NCI-H345 (cell line): Measurements from ENCODE around the gene BNIP5.
"Not testable (repeated sequence)": the region's sequence is repeated elsewhere in the genome, so short reads cannot be mapped to it uniquely, and the experiment has no call there.

Source experiments
- DNase-seq: peaks from one replicate; lab custom pipeline; 2025; lab: John Stamatoyannopoulos, UW

The BNIP5 gene

DNA sequence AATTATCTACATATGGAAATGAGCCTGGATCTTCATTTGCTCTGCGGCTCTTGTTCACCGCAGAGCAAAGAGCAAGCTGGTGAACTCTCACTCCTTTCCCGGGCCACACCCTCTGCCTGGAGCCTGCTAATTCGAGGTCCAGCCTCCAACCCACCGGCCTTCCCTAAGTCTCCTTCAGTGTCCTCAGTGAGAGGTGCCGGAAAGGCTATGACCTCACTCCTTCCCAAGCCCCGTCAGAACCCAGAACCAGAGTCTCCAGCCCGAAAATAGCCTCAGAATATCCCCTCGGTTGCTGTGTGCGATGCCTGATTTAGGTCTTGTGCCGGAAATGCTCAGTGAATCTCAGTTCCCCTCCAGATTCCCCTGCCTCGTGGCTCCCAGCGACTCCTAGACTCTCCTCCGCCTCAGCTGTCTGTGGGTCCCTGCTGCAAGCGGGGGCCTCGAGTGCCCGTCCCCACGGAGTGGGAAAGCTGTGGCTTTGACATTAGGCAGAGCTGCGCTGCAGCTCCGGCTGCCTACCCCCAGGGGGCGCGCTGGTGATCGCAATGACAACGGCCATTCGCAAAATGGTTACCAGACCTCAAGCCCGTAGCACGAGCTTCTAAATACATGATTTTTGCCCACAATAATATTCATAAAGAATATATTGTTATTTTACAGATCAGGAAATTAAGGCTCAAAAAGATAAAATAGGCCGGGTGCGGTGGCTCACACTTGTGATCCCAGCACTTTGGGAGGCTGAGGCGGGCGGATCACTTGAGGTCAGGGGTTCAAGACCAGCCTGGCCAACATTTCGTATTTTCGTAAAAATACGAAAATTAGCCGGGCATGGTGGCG lies 4.1 kb upstream of the BNIP5 start:
- peak; percentile 35 for DNase-seq

DNA sequence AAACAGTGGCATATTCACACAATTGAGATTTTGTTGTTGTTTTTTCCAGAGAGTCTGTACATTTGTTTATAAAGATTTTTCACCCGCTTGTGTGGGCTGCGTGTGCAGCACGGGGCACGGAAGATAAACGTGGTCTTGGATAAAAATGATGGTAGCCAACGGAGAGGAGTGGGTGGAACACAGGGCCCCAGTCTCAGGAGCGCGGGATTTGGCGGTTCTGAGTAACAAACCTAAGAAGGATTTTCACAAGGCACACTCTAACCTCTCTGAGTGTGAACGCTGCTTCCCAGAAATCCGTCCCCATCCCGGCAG lies 3.6 kb upstream of the BNIP5 start:
- no peak for DNase-seq

DNA sequence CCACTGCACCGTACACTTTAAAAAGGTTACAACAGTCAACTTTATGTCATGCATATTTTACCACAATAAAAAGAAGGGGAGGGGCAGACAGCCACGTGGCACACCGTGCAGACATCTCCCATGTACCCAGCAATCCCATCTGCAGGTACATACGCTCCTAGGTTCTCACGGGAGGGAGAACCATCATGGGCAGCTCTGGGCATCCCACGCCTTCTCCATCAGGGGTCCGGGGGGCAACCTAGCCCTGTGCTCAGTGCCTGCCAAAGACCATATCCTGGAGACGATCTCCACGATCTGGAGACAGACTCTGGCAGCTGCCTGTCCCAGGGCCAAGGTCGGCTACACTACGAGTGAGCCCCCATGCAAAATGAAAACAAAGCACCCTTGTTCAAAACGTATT lies 2.5 kb upstream of the BNIP5 start:
- DNase-seq: no peak

- not testable (repeated sequence) for DNase-seq
Observed at GRCh38 chr6:36338223-36338622, 1.5 kb upstream of the BNIP5 start.

GRCh38 chr6:36337814-36338213 lies 1.1 kb upstream of the BNIP5 start:
- peak; percentile 11 for DNase-seq

DNA sequence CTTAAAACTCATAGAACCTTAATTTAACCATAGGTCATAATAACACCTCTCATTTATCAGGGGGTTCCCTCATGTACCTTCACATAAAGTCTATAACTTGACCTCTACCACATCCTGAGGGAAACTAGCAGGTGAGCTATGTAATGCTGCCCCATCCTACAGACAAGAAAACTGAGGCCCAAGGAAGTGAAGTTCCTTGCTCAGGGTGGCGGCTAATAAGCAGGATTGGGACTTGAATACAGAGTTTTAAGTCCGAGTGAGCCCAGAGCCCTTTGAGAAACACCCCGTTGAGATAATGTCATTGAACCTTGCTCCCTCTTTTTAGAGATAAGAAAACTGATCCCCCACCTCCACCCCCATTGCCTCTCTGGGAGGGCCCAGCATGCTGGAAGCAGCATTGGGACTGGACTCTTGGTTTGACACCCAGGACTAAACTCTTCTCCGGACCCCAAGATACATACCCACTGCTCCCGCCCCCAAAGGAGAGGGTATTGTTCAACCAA lies 429 bp downstream of the BNIP5 start:
- DNase-seq: no peak

DNA sequence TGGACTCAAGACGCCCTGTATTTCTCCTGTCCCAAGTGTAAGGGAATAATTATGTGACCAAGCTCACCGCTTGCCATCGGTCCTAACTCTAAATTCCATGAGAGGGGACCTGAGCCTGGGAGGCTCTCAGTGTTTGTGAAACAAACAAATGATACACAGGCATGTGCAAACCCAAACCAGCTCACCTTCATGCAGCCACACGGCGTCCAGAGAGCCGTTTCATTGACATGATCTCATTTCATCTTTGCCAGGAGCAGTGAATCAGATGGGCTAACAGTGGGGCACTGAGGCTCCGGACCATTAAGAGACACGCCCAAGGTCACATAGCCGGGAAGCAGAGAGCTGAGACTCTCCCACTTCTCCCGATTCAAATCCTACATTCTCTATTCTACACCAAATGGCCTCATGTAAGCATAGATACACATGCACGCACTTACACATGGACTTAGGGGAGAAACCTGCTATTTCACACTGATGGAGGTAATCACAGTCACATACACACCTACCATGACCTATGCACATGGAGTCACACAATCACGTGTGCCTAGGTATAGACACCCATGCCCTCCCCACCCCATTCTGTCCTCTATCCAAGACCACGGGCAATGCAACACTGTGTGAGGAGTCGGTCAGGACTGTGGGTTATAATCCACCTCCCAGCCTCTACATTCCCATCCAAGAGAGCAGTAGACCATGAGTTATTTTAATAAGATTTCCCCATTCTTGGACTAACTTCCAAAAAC lies 1.1 kb downstream of the BNIP5 start:
- no peak for DNase-seq

DNA sequence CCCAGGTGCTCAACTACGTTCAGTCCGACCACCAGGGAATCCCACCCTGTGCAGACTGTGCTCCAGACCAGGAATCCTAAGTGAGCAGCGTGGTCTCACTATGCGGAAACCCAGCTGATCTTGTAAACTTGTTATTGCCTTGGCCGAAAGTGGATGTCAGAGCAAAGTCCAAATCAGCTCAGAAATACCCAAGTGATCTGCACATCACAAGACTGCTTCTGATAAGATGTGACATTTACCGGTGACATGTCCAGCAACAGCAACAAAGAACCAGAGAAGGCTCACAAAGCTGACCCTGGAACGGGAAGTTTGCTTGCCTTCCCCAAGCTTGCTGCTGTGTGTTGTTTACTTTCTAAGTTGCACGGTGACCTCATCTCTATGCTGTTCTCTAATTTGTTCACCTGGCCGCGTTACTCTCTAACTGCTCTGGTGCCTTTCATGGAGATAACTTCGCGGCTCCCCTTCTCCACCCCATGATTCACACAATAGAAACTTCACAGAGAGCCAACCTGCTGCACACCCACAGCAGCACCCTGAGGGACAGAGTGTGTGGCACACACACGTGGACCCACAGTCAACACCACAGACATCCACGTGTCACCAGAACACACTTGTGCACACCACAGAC lies 1.7 kb downstream of the BNIP5 start:
- DNase-seq: no peak

DNA sequence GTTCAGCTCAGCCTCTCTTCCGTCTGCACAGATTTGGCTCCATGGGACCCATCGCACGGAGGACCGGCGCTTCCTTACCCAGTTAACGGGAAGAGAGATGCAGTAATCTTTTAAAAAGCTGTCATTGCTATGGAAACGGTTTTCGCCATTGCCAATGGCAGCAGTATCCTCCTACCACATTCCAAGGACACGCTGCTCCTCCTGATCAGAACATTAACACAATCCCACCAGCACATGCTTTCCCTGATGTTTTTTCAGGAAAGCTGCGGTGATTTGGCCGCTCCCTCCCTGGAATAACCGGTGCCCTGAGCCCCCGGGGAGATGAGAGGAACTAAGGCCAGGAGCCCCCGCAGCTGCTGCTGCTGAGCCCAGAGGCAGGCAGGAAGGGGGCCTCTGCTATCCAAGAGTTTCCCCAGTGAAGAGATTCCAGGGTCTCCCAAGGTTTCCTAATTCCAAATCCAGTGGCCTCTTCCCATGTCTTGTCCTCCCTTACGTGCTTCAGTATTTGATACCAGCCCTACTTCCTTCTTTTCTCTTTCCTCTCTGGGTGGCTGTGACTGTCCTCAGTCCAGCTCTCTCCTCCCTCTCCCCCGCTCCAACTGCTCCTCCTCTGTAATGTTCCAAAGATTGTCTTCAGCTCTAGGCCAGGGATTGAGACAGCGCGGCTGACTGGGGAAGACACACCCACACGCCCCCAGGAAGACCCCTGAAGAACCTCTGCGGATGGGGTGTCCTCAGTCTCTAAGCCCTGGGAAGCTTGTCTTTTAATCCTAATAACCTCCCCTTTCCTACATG lies 2.6 kb downstream of the BNIP5 start:
- no peak for DNase-seq

DNA sequence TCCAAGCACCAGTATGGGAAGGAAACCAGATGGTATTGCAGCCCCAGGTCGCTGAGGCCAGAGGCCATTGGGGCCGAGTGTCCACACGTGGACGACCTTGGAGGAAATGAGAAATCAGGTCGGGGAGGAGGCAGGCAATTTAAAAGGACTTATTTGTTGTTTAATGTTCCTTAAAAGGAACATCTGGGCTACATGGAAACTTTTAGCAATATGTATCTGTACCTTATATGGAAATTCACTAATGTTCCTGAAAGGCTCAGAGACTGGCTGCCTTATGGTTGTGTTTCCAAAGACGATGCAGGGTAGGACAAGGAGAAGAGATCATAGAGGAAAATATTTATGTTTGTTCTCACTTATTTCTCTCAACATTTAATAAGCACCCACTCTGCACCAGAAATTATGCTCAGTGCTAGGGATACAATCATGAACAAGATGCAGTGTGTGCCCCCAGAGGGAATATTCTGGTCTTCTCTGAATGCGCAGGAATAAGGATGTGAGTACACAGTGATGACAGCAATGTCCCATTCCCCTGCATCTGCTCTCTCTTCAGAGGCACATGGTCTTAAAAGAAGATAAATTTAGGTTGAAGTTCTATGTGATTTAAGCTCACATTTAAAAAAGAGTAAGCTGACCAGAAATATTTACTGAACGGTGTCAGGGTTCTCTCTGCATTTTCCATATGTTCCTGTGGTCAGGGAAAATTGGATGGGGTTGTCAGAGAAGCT lies 3.4 kb downstream of the BNIP5 start:
- no peak for DNase-seq

DNA sequence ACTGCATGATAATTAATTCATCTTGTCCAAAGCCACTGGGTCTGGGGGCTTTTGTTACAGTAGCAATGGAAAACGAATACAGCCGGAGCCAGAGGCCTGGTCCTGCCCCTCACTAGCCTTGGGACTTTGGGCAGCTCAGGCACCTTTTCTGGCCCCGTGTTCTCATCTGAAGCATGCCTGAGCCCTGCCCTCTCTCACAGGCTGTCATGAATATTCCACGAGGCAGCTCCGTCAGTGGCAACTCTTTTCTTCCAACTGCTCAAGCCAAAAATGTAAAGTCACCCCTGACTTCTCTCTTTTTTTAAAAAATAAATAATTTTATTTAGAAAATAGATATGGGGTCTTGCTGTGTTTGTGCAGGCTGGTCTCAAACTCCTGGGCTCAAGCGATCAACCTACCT lies 5.3 kb downstream of the BNIP5 start:
- DNase-seq: no peak

- no peak for DNase-seq
Observed at GRCh38 chr6:36330366-36330765, 6.3 kb downstream of the BNIP5 start.

DNA sequence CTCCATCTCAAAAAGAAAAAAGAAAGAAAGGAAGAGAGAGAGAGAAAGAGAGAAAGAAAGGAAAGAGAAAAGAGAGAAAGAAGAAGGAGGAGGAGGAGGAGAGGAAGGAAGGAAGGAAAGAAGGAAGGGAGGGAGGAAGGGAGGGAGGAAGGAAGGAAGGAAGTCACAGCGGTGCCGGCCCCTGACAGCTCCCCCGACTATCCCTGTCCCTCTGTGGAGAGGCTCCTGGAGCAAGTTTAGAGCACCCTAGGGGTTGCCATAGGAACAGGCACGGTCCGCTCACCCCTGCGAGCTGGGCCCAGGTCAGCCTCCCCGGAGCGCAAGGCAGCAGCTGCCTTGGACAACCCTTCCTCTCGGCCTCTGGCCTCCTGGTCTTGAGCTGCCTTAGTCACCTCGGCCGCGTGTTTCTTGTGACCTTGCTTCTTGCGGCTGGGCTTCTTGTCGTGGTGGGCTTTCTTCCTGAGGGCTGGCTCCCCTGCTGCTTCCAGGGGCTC lies 6.8 kb downstream of the BNIP5 start:
- no peak for DNase-seq

DNA sequence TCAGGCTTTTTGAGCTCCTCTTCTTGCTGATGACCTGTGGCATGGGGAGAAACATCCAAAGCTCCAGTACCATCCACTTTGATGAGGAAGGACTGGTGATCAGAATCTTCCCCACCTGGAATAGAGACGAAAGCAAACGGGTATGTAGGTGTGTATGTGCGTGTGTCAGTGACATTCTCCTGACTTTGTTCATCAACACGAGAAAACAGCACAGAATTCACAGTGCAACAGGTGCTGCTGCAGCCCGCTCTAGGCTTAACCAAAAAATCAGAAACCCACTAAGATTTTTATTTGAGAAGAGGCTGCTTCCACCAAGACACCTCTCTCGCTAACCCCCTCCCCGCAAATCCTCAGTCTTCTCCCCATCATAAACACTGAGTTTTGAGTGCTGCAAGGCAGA lies 8.1 kb downstream of the BNIP5 start:
- DNase-seq: no peak

DNA sequence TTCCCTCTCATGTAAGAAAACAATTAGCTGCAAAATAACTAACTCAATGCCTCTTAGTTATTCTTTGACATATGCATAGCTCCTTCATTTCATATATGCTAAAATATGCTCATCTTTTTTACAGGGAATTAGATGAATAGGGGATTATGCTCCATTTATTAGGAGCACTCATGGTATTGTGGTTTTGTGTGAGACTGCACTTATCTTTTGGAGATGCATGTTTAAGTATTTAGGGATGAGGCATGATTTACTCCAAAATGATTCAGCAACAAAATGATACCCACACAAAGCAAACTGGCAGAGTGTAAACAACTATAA lies 8.8 kb downstream of the BNIP5 start:
- DNase-seq: no peak

DNA sequence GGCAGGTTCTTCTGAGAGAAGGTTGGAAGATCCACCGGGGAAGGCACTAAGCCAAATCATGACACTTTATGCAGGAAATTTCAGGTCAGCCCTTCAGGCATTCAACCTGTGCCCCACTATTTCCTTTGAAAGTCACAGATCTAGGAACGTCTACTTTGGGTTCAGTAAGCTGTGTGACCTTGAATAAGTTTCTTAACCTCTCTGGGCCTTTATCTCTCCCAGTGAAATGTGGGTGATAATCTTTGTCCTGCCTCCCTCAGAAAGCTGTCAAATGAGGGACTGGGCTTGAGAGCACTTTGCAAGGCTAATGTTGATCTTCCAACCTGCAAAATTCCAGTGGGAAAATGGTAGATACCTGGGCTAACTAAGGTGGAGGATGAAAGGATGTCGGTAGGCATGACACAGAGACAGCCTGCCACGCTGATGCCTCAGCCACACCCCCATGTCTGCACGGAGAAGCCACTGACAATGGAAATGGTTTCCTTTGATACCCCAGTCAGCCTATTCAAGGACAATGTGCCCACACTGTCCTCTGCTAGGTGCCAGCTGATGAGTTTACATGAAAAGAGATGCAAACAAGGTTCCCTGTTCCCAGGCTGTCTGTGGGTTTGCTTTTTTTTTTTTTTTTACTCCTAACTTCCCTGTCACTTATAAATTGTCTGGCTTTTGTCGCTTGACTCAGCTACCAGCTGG lies 9.3 kb downstream of the BNIP5 start:
- DNase-seq: peak; percentile 77

GRCh38 chr6:36326356-36326995 lies 10.2 kb downstream of the BNIP5 start:
- no peak for DNase-seq

GRCh38 chr6:36324715-36325114 lies 12.0 kb downstream of the BNIP5 start:
- no peak for DNase-seq

DNA sequence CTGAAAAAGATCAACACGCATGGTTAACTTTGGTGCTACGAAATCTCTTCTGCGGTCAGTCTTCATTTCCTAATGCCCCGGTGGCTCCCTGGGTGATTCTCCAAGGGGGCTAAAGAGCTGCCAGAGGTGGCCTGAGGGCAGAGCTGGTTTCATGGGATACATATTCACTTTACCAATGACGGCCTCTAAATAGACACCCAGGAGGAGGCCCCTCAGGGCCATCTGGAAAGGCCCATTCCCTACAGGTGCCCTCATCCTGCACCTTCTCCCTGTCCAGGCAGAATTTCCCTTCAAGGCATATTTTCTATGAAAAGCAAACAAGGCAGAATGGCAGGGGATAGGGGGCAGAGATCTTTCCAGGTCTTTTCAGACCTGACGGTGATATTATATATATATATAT lies 12.5 kb downstream of the BNIP5 start:
- no peak for DNase-seq

GRCh38 chr6:36323062-36323461 lies 13.6 kb downstream of the BNIP5 start:
- no peak for DNase-seq
